Measurements from ENCODE around the gene CNDP2. TPM values are rescaled to one million over a fixed set of nuclear protein-coding genes. Genes with fewer than 3 reads are reported as not detected.

CNDP2 gene
- total RNA-seq, 3 donors from 2014 or later = 81.0 to 104 (median 95.7) TPM

GRCh38 chr18:74541703-74542555 lies 45.8 kb downstream of the CNDP2 start:
- Histone ChIP-seq H3K4me3 (no peak overlapping the region), H3K4me1 (no peaks in the 10 kb centered on the region), H3K36me3 (no peaks in the 10 kb centered on the region), H3K27me3 (no peaks in the 10 kb centered on the region), H3K9me3 (no peaks in the 10 kb centered on the region), H3K27ac (peak overlapping the region; percentile 9 to 16)
- TF ChIP-seq POLR2A (IDR thresholded peaks at IDR 0.05) = no peak
- TF ChIP-seq CTCF (IDR thresholded peaks at IDR 0.05) = no peak
- no peak for TF ChIP-seq POLR2AphosphoS5 (IDR thresholded peaks at IDR 0.05)
- peak in 1 of 2 donors; percentile 59 for DNase-seq (ENCODE audit: low spot score in 2 of 2)
- intact Hi-C loops (cut with DNase I; ENCODE audit: low total_unique reads) = no loop called here

GRCh38 chr18:74544898-74545297 lies 48.7 kb downstream of the CNDP2 start:
- Histone ChIP-seq H3K36me3 (no peaks in the 10 kb centered on the region), H3K9me3 (peaks cover 5 to 7% of the 10 kb centered on the region in 2 donors), H3K27ac (no peak overlapping the region), H3K27me3 (no peaks in the 10 kb centered on the region), H3K4me1 (no peaks in the 10 kb centered on the region), H3K4me3 (no peak overlapping the region)
- TF ChIP-seq POLR2AphosphoS5 (IDR thresholded peaks at IDR 0.05) (no peak), CTCF (IDR thresholded peaks at IDR 0.05) (no peak), POLR2A (IDR thresholded peaks at IDR 0.05) (no peak)
- intact Hi-C loops (cut with DNase I; ENCODE audit: low total_unique reads) = no loop called here
- no peak for DNase-seq (ENCODE audit: low spot score in 2 of 2)

GRCh38 chr18:74546007-74546406 lies 49.8 kb downstream of the CNDP2 start:
- H3K27me3 ChIP-seq = no peaks in the 10 kb centered on the region
- TF ChIP-seq POLR2AphosphoS5 (IDR thresholded peaks at IDR 0.05) (no peak), CTCF (IDR thresholded peaks at IDR 0.05) (no peak), POLR2A (IDR thresholded peaks at IDR 0.05) (no peak)
- H3K9me3 ChIP-seq = peaks cover 5 to 12% of the 10 kb centered on the region in 2 donors
- no peaks in the 10 kb centered on the region for H3K4me1 ChIP-seq
- peak overlapping the region; percentile 25 to 76 for H3K27ac ChIP-seq
- H3K36me3 ChIP-seq = no peaks in the 10 kb centered on the region
- no peak overlapping the region for H3K4me3 ChIP-seq
- intact Hi-C loops (cut with DNase I; ENCODE audit: low total_unique reads) = loop anchor here (2.0 kb wide), 1 partner anchor 51 kb away; no protein-coding TSS in a partner anchor
- DNase-seq (ENCODE audit: low spot score in 2 of 2) = no peak

GRCh38 chr18:74546751-74547530 lies 50.8 kb downstream of the CNDP2 start:
- TF ChIP-seq POLR2A (IDR thresholded peaks at IDR 0.05) (no peak), CTCF (IDR thresholded peaks at IDR 0.05) (no peak), POLR2AphosphoS5 (IDR thresholded peaks at IDR 0.05) (no peak)
- H3K4me3 ChIP-seq = no peak overlapping the region
- no peaks in the 10 kb centered on the region for H3K27me3 ChIP-seq
- intact Hi-C loops (cut with DNase I; ENCODE audit: low total_unique reads) = loop anchor here (2.0 kb wide), 1 partner anchor 52 kb away; no protein-coding TSS in a partner anchor
- peaks cover 5 to 12% of the 10 kb centered on the region in 2 donors for H3K9me3 ChIP-seq
- H3K4me1 ChIP-seq = no peaks in the 10 kb centered on the region
- no peaks in the 10 kb centered on the region for H3K36me3 ChIP-seq
- H3K27ac ChIP-seq = peak overlapping the region; percentile 25 to 76
- no peak for DNase-seq (ENCODE audit: low spot score in 2 of 2)

All from breast epithelium (tissue), 4 donors.